VCaP (cell line): ENCODE data around the gene AEBP2.

Source experiments
- H3K27ac ChIP-seq: fragments of 450-650 bp; 2 replicates; pipeline ENCODE4 v1.5.1; 2017
- CTCF ChIP-seq: fragments of 450-650 bp; conservative IDR thresholded peaks from 2 replicates; pipeline ENCODE4 v1.5.1; 2017; ENCODE audit warnings: mild to moderate bottlenecking, moderate library complexity

The AEBP2 gene

GRCh38 chr12:19483727-19484126 is 44.4 kb downstream of the AEBP2 start:
- no peak overlapping the region for H3K27ac ChIP-seq
- no peak for TF ChIP-seq CTCF

DNA sequence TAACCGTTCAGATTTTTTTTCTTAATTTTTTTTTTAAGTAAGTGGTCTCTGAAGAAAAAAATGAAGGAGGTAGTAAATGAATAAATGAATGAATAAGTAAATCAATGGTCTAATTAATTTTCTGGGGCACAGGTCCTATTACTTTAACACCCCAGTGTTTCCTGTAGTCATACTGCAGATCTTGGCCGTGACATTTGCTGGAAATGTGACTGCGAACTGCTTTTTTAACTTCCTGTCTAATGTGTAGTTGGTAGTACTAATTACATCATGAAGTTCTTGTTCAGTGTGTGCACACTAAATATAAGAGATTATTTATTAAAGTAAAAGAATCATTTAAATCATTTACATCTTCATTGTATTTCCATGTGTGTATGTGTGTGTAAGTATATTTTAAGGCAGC is 45.4 kb downstream of the AEBP2 start:
- no peak overlapping the region for H3K27ac ChIP-seq
- no peak for TF ChIP-seq CTCF

DNA sequence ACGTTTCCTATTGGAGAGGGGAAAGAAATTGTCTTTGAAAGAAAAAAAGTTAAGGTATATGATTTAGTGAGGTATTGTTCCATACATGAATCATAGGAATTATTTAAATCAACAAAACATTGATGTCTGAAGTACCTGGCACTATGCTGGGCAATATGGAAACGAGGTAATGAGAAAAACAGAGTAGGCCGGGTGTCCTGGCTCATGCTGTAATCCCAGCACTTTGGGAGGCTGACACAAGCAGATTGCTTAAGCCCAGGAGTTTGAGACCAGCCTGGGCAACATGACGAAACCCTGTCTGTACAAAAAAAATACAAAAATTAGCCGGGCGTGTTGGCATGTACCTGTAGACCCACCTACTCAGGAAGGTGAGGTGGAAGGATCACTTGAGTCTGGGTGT is 45.9 kb downstream of the AEBP2 start:
- H3K27ac ChIP-seq: no peak overlapping the region
- no peak for TF ChIP-seq CTCF

GRCh38 chr12:19489168-19489567 is 49.9 kb downstream of the AEBP2 start:
- no peak overlapping the region for H3K27ac ChIP-seq
- no peak for TF ChIP-seq CTCF

- no peak overlapping the region for H3K27ac ChIP-seq
- no peak for TF ChIP-seq CTCF
Observed at GRCh38 chr12:19490908-19491307, 51.6 kb downstream of the AEBP2 start.

- no peak overlapping the region for H3K27ac ChIP-seq
- no peak for TF ChIP-seq CTCF
Observed at GRCh38 chr12:19491863-19492262, 52.6 kb downstream of the AEBP2 start.

DNA sequence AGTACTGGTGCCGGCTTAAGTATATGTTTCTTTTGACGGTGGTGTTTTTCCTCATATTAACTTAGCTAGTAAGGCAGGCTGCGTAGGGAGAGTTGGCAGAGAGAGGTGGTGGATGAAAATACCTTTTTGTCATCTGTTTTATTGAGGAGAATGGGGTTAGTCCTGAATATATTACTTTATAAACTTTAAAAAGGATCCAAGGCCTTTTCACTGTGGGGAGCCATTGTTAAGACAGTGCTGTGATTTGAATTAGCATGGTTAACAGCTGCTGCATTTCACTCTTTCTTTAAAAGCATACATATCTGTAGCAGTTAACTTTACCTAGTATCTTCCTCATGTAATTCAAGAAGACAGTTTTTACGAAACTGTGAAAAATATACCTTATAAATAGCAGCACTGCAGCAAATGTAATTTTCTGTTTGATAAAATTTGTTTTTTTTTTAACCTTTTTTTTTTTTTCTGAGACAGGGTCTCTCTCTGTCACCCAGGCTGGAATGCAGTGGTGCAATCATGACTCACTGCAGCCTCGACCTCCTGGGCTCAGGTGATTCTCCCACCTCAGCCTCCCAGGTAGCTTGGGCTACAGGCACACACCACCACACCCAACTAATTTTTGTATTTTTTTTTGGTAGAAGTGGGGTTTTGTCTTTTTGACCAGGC is 57.1 kb downstream of the AEBP2 start:
- no peak overlapping the region for H3K27ac ChIP-seq
- no peak for TF ChIP-seq CTCF
